ENCODE data around the gene MBD3.
"Not testable (repeated sequence)": the region's sequence is repeated elsewhere in the genome, so short reads cannot be mapped to it uniquely, and the experiment has no call there.

Gene MBD3

DNA sequence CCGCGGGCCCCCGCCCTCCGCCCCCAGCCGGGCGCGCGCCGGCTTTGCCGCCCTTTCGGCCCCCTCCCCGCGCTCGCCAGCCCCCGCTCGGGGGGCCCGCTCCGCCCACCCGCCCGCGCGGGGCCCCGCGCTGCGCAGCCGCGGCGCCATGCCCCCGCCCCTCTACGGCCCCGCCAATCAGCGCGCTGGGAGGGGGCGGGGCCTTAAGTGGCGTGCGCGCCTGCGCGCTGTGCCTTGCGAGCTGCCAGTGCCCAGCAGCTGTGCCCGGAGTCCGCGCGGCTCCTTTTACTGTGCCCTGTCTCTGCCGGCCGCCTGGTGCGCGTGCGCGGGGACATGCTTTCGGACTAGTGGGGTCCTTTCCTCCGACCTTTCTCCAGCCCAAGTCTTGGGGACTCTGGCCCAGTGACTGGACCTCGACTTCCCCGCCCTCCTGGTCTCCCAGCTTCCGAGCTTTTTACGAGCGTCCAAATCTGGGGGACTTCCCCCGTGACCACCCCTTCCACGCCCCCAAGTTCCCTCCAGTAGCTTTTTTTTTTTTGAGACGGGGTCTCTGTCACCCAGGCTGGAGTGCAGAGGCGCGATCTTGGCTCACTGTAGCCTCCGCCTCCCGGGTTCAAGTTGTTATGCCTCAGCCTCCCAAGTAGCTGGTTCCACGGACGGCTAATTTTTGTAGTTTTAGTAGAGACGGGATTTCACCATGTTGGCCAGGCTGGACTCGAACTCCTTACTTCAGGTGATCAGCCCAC lies at the start of gene MBD3:
MBD3 (minus strand) TSS at position 111 of the 746 bp plus-strand sequence. CDS start 234 bp downstream, outside the sequence.
- DNase-seq: peak; percentile 73

DNA sequence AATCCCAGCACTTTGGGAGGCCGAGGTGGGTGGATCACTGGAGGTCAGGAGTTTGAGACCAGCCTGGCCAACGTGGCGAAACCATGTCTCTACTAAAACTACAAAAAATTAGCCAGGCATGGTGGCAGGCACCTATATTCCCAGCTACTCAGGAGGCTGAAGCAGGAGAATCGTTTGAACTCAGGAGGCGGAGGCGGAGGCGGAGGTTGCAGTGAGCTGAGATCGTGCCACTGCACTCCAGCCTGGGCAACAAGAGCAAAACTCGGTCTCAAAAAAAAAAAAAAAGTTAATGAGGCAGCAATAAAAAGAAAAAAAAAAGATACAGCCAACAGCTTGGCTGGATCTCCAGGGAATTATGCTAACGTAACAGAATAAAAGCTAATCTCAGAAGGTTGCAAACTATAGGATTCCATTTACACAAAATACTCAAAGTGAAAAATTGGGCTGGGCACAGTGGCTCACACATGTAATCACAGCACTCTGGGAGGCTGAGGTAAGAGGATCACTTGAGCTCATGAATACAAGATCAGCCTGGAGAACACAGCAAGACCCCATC lies 48.3 kb upstream of the MBD3 start:
- DNase-seq: not testable (repeated sequence)

- no peak for DNase-seq
These were observed 43.9 kb upstream of the MBD3 start for GRCh38 chr19:1636325-1637236.

DNA sequence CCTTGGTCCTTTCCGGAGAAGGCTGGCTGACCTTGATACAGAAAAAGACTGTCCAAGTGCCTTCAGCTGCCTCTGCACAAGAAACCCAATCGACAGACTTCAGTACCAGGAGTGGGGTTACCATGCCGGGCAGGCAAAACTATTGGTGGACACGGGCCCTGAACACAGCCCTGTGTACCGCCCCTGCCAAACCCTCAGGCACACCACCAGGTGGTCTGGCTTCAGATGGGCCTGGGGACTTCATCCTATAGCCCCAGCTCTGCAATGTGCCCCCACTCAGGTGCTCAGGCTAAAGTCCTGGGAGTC lies 42.2 kb upstream of the MBD3 start:
- DNase-seq: no peak

DNA sequence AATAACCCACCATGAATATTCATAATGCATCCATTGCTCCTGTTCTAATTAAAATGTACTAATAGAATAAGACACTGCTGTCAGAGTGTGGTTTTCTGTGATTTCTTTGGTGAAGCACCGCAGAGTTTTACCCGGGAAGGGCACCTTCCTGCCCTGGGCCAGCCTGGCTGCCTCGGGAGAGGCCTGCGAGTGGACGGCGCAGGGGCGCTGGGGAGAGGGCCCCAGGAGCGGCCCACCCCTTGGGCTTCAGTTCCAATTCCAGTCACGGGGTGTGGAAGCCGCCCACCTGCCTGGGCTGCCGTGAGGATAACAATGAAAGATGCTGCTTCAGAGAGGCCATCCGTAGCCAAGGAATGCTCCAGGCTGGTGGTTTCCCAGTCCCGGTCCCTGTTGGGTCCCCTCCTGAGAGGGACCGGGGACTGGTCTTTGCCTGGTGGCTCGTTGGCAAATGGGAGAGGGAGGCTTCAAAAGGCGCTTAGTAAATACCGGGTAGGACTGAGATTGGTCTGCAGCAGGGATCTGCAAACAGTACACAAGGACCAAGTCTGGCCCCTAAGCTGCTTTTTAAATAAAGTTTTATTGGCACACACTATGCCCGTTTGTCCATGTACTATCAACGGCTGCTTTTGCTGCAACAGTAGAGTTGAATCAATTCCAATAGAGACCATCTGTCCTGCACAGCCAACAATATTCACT lies 41.7 kb upstream of the MBD3 start:
- no peak for DNase-seq

- no peak for DNase-seq
These were observed 40.7 kb upstream of the MBD3 start for GRCh38 chr19:1633269-1633826.

- no peak for DNase-seq
These were observed 40.0 kb upstream of the MBD3 start for GRCh38 chr19:1632462-1633268.

DNA sequence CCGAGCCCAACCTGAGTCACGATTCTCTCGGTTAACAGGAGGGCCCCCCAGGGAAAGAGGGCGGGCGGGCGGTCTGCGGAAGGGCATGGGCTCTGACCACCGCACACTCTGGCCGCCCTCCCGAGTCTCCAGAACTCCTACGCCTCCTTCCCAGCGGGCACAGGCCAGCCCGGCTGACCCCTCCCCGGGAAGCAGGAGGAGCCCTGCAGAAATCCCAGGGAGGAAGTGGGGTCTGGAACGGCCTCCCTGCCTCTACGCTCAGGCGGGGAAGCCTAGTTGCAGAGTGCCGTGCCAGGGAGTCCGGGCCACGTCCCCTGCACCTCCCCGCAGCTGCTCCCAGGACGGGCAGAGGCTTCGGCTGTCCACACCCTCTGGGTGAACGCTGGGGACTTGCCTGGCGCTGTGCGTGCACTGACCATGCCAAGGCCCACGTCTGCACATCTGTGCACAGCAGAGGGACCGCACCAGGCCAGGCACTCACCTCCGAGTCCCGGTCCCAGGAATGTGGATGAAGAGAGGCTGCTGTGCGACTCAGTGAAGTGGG lies 39.0 kb upstream of the MBD3 start:
- DNase-seq: no peak

DNA sequence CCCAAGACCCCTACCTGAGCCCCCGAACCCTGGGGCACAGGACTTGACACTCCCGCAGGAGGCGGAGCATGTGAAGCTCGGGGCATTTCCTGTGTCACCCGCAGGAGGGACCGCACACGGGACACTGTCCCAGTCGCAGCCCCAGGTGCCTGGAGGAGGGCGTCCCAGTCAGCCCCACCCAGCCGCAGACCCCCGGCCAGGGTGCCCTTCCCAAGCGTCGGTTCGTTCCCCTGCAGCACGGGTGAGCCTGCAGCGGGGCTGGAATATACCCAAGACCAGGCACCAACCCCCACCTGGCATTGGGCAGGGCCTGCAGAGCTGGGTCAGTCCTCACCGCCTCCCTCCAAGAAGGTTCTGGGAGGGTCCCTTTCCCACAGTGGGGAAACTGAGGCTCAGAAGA lies 38.1 kb upstream of the MBD3 start:
- no peak for DNase-seq

- no peak for DNase-seq
These were observed 37.3 kb upstream of the MBD3 start for GRCh38 chr19:1630012-1630411.

DNA sequence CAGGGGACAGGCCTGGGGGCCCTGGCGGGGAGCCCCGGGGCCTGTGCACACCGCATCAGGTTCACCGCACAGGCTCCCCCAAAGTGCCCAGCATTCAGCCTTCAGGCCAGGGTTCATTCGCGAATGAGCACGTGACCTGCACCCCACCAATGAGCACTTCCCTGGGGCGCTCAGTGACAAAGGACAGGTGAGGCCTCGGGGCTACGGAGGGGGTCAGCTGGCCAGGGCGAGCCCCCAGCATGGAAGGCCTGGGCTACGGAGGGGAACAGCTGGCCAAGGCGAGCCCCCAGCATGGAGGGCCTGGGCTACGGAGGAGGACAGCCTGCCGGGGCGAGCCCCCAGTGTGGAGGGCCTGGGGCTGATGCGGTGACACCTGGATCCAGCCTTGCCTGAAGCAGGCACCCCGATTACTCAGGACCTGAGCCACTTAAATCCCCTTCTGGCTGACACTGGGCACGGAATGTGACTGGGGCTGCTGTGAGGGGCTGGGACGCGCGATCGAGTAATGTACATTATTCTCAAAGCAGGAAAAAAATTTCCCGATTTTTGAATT lies 36.7 kb upstream of the MBD3 start:
- no peak for DNase-seq

DNA sequence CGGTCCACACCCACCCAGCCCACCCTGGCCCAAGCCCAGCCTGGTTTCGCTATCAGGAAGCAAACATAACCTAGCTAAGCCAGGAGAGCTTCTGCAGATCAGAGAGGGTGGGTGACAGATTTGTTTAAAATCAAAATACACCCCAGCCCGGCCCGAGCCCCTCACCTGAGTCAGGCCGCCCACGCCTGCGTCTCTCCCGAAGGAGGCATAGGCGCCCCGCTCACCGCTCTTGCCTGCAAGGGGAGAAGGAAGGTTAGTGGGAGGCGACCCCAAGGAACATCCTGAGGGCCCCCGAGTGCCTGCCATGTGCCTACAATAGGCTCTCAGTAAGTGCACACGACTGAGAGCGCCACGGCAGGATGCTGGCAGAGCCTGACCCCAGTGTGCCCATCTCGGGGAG lies 34.5 kb upstream of the MBD3 start:
- DNase-seq: no peak

DNA sequence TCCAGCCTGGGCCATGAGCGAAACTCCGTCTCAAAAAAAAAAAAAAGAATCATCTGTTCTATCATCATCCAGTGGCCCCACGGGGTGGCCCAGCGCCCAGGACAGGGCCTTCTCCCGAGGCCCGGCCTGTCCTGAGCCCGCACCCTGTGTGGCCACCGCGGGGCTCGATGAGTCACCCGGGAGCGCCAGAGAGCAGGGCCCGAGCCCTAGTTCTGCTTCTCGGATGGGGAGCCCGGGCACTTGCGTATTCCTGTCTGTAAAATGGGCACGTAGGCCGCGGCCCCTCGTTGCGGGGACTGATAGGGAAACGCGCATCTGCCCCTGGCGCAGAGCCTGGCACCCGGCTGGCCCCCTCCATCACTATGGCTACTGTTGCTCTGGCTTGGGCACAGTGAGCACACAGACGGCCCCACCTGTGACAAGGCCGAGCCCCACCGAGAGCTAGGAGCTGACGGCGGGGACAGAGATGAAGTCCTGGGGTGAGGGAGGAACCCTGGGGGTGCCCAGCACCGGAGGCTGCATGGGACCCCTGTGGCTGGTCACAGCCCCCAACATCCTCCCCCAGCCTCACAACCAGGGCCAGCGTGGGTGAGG lies 33.8 kb upstream of the MBD3 start:
- DNase-seq: no peak

DNA sequence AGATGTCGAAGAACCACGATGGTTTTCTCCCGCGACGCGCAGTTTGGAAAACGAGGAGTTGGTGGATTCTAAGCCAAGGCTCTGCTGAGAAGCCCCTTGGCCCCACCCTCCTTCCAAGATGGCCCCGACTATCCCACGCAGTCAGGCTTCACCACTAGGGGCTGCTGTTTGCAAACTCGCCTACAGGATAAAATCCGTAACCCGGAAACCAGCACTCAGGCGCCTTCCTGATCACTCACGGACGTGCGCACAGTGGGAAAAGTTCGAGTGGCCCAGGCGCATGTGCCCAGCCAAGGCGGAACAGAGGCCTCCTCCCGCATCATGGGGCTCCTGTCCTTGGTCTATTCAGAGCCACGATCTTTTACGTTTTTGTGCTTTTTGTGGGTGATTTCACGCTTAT lies 31.8 kb upstream of the MBD3 start:
- peak; percentile 11 for DNase-seq

DNA sequence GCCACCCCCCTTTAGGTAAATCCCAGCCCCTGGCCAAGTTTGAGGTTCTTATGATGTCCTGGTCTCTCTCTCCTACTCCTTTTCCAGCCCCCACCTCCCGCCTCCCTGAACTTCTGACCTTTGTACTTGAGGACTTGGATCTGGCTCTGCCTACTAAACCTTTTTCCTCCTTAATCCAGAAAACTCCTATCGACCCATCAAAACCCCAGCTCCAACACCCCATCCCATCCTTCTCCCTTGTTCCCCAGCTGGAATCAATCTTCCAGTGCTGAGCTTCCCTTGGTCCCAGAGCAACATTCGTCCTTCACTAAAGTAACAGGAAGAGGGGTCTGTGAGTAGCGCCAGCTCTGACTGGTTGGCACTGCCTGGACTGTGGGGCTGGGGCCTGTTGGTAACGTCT lies 29.9 kb upstream of the MBD3 start:
- DNase-seq: no peak

DNA sequence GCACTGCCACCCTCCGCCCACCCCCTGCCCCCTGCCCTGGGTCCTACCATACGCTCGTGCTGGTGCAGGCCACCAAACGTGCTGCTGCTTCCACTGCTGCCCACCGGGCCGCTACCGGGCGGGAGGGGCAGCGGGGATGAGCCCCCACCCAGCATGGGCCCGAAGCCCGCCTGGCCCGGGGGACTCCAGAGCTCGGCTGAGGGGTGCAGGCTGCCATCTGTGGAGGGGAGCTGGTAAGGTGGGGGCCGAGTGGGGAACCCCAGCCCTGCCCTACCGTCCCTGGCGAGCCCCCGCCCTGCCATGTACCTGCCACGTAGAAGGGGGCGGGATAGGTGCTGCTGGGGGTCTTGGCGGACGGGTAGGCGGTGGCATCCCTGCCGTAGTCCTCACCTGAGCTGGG lies 29.3 kb upstream of the MBD3 start:
- DNase-seq: no peak

GRCh38 chr19:1621574-1621973 lies 28.9 kb upstream of the MBD3 start:
- no peak for DNase-seq

GRCh38 chr19:1621021-1621420 lies 28.4 kb upstream of the MBD3 start:
- DNase-seq: no peak

DNA sequence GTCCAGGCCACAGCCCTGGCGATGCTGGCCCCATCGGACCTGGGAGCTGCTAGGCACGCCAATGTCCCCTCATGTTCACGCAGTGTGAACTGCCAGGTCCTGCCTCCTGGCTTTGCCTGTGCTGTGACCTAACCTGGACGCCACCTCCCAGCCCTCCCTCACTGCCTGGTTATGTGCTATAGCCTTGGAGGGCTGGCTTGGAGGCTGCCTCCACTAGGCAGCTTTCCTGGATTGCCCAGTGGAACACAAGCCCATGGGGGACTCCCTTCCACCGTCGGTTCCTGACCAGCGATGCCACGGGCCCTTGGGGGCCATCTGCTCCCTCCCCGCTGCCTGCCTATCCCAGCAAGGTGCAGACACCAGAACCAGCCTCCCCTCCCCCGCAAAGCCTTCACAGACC lies 27.8 kb upstream of the MBD3 start:
- no peak for DNase-seq

DNA sequence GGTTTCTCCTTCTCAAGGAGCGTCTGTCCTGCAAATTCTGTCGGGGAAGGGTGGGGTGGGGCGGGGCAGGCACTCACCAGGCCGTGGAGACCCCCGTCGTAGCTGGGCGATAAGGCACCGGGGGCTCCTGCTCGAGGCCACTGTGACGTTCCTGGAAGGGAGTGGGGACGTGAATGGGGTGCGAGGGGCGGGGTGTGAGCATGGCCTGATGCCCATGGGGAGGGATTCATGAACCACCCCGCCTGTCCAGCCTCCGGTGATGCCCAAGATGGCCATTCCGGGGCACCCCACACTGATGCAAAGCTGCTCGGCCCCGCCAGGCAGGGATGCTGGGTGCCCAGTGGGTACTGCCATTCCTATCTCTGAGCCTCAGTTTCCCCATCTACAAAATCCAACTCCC lies 27.0 kb upstream of the MBD3 start:
- no peak for DNase-seq

DNA sequence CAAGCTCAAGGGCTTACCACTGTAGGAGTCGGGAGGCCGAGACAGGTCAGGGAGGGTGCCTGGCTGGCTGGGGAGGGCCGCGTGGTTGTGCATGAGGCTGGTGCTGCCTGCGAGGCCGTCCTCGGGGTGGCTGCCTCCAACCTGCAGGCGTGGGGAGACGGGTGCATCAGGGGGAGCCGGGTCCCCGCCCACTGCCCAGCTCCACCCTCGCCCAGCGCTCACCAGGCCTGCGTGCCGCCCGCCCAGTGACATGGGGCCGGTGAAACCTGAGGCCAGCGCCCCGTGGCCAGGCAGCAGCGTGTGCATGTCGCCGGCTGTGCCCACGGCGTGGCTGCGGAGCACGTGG lies 26.4 kb upstream of the MBD3 start:
- DNase-seq: no peak

Data from NCI-H226 (cell line).